ENCODE results near the gene ABCC10.
"Not testable (repeated sequence)": the region's sequence is repeated elsewhere in the genome, so short reads cannot be mapped to it uniquely, and the experiment has no call there.

The ABCC10 gene

GRCh38 chr6:43412541-43412940, 14.8 kb upstream of the ABCC10 start:
- DNase-seq (ENCODE audit: low spot score) = no peak

- DNase-seq (ENCODE audit: low spot score) = no peak
These were observed 14.3 kb upstream of the ABCC10 start for GRCh38 chr6:43413002-43413401.

GRCh38 chr6:43415275-43415674, 12.1 kb upstream of the ABCC10 start:
- not testable (repeated sequence) for DNase-seq (ENCODE audit: low spot score)

- no peak for DNase-seq (ENCODE audit: low spot score)
These were observed 10.4 kb upstream of the ABCC10 start for GRCh38 chr6:43416935-43417334.

GRCh38 chr6:43420012-43420709, 7.2 kb upstream of the ABCC10 start:
- no peak for DNase-seq (ENCODE audit: low spot score)

- DNase-seq (ENCODE audit: low spot score) = no peak
These were observed 5.5 kb upstream of the ABCC10 start for GRCh38 chr6:43421831-43422230.

GRCh38 chr6:43425083-43425482, 2.3 kb upstream of the ABCC10 start:
- DNase-seq (ENCODE audit: low spot score) = not testable (repeated sequence)

GRCh38 chr6:43426928-43427405, 374 bp upstream of the ABCC10 start:
- DNase-seq (ENCODE audit: low spot score) = no peak

GRCh38 chr6:43428112-43428570, 800 bp downstream of the ABCC10 start:
- no peak for DNase-seq (ENCODE audit: low spot score)

- DNase-seq (ENCODE audit: low spot score) = no peak
These were observed 1.5 kb downstream of the ABCC10 start for GRCh38 chr6:43428874-43429273.

- no peak for DNase-seq (ENCODE audit: low spot score)
These were observed 4.9 kb downstream of the ABCC10 start for GRCh38 chr6:43432009-43432945.

GRCh38 chr6:43433148-43433547, 5.8 kb downstream of the ABCC10 start:
- no peak for DNase-seq (ENCODE audit: low spot score)

- DNase-seq (ENCODE audit: low spot score) = peak; percentile 8
These were observed 6.9 kb downstream of the ABCC10 start for GRCh38 chr6:43434001-43434840.

- no peak for DNase-seq (ENCODE audit: low spot score)
These were observed 7.6 kb downstream of the ABCC10 start for GRCh38 chr6:43434943-43435342.

GRCh38 chr6:43435682-43436437, 8.5 kb downstream of the ABCC10 start:
- DNase-seq (ENCODE audit: low spot score) = no peak

- DNase-seq (ENCODE audit: low spot score) = no peak
These were observed 9.4 kb downstream of the ABCC10 start for GRCh38 chr6:43436577-43437282.

GRCh38 chr6:43437700-43438099, 10.4 kb downstream of the ABCC10 start:
- no peak for DNase-seq (ENCODE audit: low spot score)

- no peak for DNase-seq (ENCODE audit: low spot score)
These were observed 15.6 kb downstream of the ABCC10 start for GRCh38 chr6:43442935-43443334.

- no peak for DNase-seq (ENCODE audit: low spot score)
These were observed 16.7 kb downstream of the ABCC10 start for GRCh38 chr6:43444036-43444435.

- DNase-seq (ENCODE audit: low spot score) = no peak
These were observed 17.2 kb downstream of the ABCC10 start for GRCh38 chr6:43444582-43444981.

- DNase-seq (ENCODE audit: low spot score) = no peak
These were observed 18.2 kb downstream of the ABCC10 start for GRCh38 chr6:43445576-43445975.
